SK-N-SH (cell line): Measurements from ENCODE around the gene TGM2. TPM values are rescaled to one million over a fixed set of nuclear protein-coding genes. Genes with fewer than 3 reads are reported as not detected.

ENCODE experiments used
- CTCF ChIA-PET: fragments of 300-600, 350-600 bp; formaldehyde crosslinking; extraction: SDS; loops from one replicate; lab custom pipeline; 2021; lab: Yijun Ruan, JAX
- POLR2A ChIA-PET: fragments of 350-600 bp; sonication (Branson Sonifier 250); formaldehyde crosslinking; extraction: SDS; loops from one replicate; lab custom pipeline; 2020; ENCODE audit warnings: antibody characterized with exemption, inconsistent platforms; lab: Yijun Ruan, JAX
- DNase-seq: peaks from one replicate; pipeline ENCODE4 v3.0.0; 2012
- H2AFZ ChIP-seq: fragments of 200-600 bp; sonication (generic); 2 replicates; pipeline ENCODE4 v1.8.1; 2016; ENCODE audit warnings: antibody characterized with exemption, mild to moderate bottlenecking, low read depth
- H3F3A ChIP-seq: fragments of 200-600 bp; sonication (generic); replicated peaks from 2 replicates; pipeline ENCODE3; 2016; ENCODE audit warnings: antibody characterized with exemption, mild to moderate bottlenecking; ENCODE audit not compliant: insufficient read depth
- H3K27ac ChIP-seq, 2 experiments: fragments of 200-500 bp in 1 of 2; fragments of 200-600 bp in 1 of 2; sonication (Bioruptor generic) in 1 of 2; sonication (generic), shearing (Covaris generic) in 1 of 2; 2 replicates each; pipeline versions ENCODE4 v1.5.1 to v1.6.1; 2014 to 2016; ENCODE audit warnings: low read depth in 2 of 2, inconsistent platforms in 1 of 2, low read length in 1 of 2, mild to moderate bottlenecking in 1 of 2, mixed read lengths in 1 of 2
- H3K27me3 ChIP-seq: fragments of 200-600 bp; sonication (generic), shearing (Covaris generic); 2 replicates; pipeline ENCODE4 v1.6.1; 2016; ENCODE audit warnings: mixed run types; ENCODE audit not compliant: insufficient read depth
- H3K36me3 ChIP-seq, 2 experiments: fragments of 200-500 bp in 1 of 2; fragments of 200-600 bp in 1 of 2; sonication (Bioruptor generic) in 1 of 2; sonication (generic) in 1 of 2; replicated peaks in 1 of 2; 2 replicates each; pipeline versions ENCODE3 to v1.5.1; 2014 to 2016; ENCODE audit warnings: low read length in 1 of 2, mild to moderate bottlenecking in 1 of 2; ENCODE audit not compliant: insufficient read depth in 2 of 2, control insufficient read depth in 1 of 2
- H3K4me1 ChIP-seq, 2 experiments: fragments of 200-500 bp in 1 of 2; fragments of 200-600 bp in 1 of 2; sonication (Bioruptor generic) in 1 of 2; sonication (generic), shearing (Covaris generic) in 1 of 2; 2 replicates each; pipeline versions ENCODE4 v1.5.1 to v1.6.1; 2014 to 2016; ENCODE audit warnings: low read depth in 1 of 2, low read length in 1 of 2, mixed run types in 1 of 2; ENCODE audit not compliant: insufficient read depth in 2 of 2, control insufficient read depth in 1 of 2
- H3K4me2 ChIP-seq: fragments of 200-600 bp; sonication (generic), shearing (Covaris generic); 2 replicates; pipeline ENCODE4 v1.6.1; 2017; ENCODE audit warnings: mixed run types
- H3K4me3 ChIP-seq, 2 experiments: fragments of 200-500 bp in 1 of 2; fragments of 200-600 bp in 1 of 2; sonication (Bioruptor generic) in 1 of 2; sonication (generic), shearing (Covaris generic) in 1 of 2; 2 replicates each; pipeline versions ENCODE4 v1.5.1 to v1.8.1; 2014 to 2016; ENCODE audit warnings: low read depth in 2 of 2, inconsistent platforms in 1 of 2, low read length in 1 of 2, mild to moderate bottlenecking in 1 of 2, mixed read lengths in 1 of 2, moderate library complexity in 1 of 2
- H3K79me2 ChIP-seq: fragments of 200-600 bp; sonication (generic); 2 replicates; pipeline ENCODE4 v1.8.1; 2017; ENCODE audit warnings: mild to moderate bottlenecking; ENCODE audit not compliant: insufficient read depth
- H3K9ac ChIP-seq: fragments of 200-600 bp; sonication (generic); 2 replicates; pipeline ENCODE4 v1.6.1; 2017; ENCODE audit warnings: mixed run types
- H3K9me2 ChIP-seq: fragments of 200-600 bp; sonication (generic); 2 replicates; pipeline ENCODE4 v1.6.1; 2017; ENCODE audit warnings: mixed run types
- H3K9me3 ChIP-seq: fragments of 200-600 bp; sonication (generic); 2 replicates; pipeline ENCODE4 v1.6.1; 2017; ENCODE audit warnings: mixed run types, mild to moderate bottlenecking, moderate library complexity
- H4K20me1 ChIP-seq: fragments of 200-600 bp; sonication (generic); 2 replicates; pipeline ENCODE4 v1.6.1; 2017; ENCODE audit warnings: mild to moderate bottlenecking, mixed run types; ENCODE audit not compliant: insufficient read depth
- ELF1 ChIP-seq: IDR thresholded peaks from 2 replicates; pipeline ENCODE4 v1.4.0; 2012
- FOSL2 ChIP-seq: IDR thresholded peaks from 2 replicates; pipeline ENCODE4 v1.4.0; 2012; ENCODE audit warnings: low read depth, mild to moderate bottlenecking, moderate library complexity, borderline replicate concordance
- FOXM1 ChIP-seq: IDR thresholded peaks from 2 replicates; pipeline ENCODE4 v1.4.0; 2012; ENCODE audit warnings: low read depth, mild to moderate bottlenecking
- GABPA ChIP-seq: IDR thresholded peaks from 2 replicates; pipeline ENCODE4 v1.4.0; 2012; ENCODE audit warnings: low read depth, mild to moderate bottlenecking
- GATA2 ChIP-seq: sonication (generic); formaldehyde crosslinking; IDR thresholded peaks from 2 replicates; pipeline ENCODE4 v1.5.0; 2020; ENCODE audit warnings: mild to moderate bottlenecking, missing genetic modification reagents
- NRF1 ChIP-seq: IDR thresholded peaks from 2 replicates; pipeline ENCODE4 v1.6.1; 2012; ENCODE audit warnings: low read depth, mild to moderate bottlenecking, low read length
- POLR2AphosphoS5 ChIP-seq: IDR thresholded peaks from 2 replicates; pipeline ENCODE4 v1.6.1; 2012; ENCODE audit warnings: low read depth, low read length
- RAD21 ChIP-seq: IDR thresholded peaks from 2 replicates; pipeline ENCODE4 v1.6.1; 2012; ENCODE audit warnings: mild to moderate bottlenecking, low read length
- RCOR1 ChIP-seq: fragments of 150-350 bp; IDR thresholded peaks from 2 replicates; pipeline ENCODE4 v1.6.1; 2017; ENCODE audit warnings: antibody characterized with exemption, low read length
- TAF1 ChIP-seq: IDR thresholded peaks from 2 replicates; pipeline ENCODE4 v1.6.1; 2012; ENCODE audit warnings: low read depth, mild to moderate bottlenecking, low read length, moderate library complexity, borderline replicate concordance
- TCF12 ChIP-seq: IDR thresholded peaks from 2 replicates; pipeline ENCODE4 v1.4.0; 2012
- TEAD4 ChIP-seq: IDR thresholded peaks from 2 replicates; pipeline ENCODE4 v1.4.0; 2012; ENCODE audit warnings: mild to moderate bottlenecking, borderline replicate concordance; ENCODE audit not compliant: insufficient read depth
- WGBS: methylation state at CpG from one replicate; pipeline ENCODE4 v1.1.6; 2017; ENCODE audit warnings: low lambda C conversion rate; 5-methylcytosine and 5-hydroxymethylcytosine counted together
- polyA plus RNA-seq, 3 experiments: library from polyadenylated mRNA; depleted of rRNA; stranded (reverse); fragments of >200 nt; gene quantifications; 2 replicates each; pipeline ENCODE4 v1.2.3, GENCODE V29; 2012
- TF ChIP-seq, protein P1 (sequence below): IDR thresholded peaks from 2 replicates; pipeline ENCODE4; 2012
- TF ChIP-seq, protein P2 (sequence below): IDR thresholded peaks from 2 replicates; pipeline ENCODE4 v1.4.0; 2012; ENCODE audit warnings: low read depth, borderline replicate concordance
- TF ChIP-seq, protein P3 (sequence below): IDR thresholded peaks from 2 replicates; pipeline ENCODE4 v1.4.0; 2012; ENCODE audit warnings: low read depth, borderline replicate concordance
- TF ChIP-seq, protein P4 (sequence below): fragments of 200-600 bp; sonication (generic); IDR thresholded peaks from 2 replicates; pipeline ENCODE4 v1.6.1; 2017; ENCODE audit warnings: antibody characterized with exemption, mild to moderate bottlenecking, moderate library complexity
- TF ChIP-seq, protein P5 (sequence below): fragments of 150-350 bp; IDR thresholded peaks from 2 replicates; pipeline ENCODE4 v1.6.1; 2016; ENCODE audit warnings: mild to moderate bottlenecking, low read depth, low read length

Gene TGM2
- polyA plus RNA-seq, 1 of the 3 experiments (the other 2 are of a cell fraction): 676 TPM

DNA sequence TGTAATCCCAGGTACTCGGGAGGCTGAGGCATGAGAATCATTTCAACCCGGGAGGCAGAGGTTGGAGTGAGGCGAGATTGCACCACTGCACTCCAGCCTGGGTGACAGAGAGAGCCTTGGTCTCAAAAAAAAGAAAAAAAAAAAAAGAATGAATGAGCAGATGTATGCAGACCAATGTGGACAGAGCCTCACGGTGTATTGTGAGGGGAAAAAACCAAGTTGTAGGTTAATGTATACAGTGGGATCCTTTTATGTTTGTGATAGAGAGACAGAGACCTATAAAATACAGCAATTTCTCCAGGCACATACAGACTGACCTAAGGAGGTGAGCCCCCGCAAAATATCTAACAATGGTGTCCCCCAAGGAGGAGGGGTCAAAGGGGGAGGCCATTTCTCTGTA, 11.7 kb downstream of the TGM2 start:
- Histone ChIP-seq H3K9me3 (no peaks in the 10 kb centered on the region), H3K9ac (peak overlapping the region; percentile 46; the same call in 1 of the 2 replicates), H3K4me2 (peak overlapping the region; percentile 51; the same call in 1 of the 2 replicates), H3K4me1 (peaks cover 36 to 37% of the 10 kb centered on the region in 2 experiments), H4K20me1 (no peaks in the 10 kb centered on the region), H3K9me2 (no peaks in the 10 kb centered on the region), H3K4me3 (no peak overlapping the region), H2AFZ (no peak overlapping the region), H3K27ac (peak overlapping the region; percentile 86 to 98), H3F3A (peaks cover 58% of the 10 kb centered on the region), H3K36me3 (peaks cover 41 to 57% of the 10 kb centered on the region in 2 experiments), H3K79me2 (peaks cover under 1% of the 10 kb centered on the region; the same call in 1 of the 2 replicates), H3K27me3 (no peaks in the 10 kb centered on the region)
- CTCF ChIA-PET: interaction anchor here (0.9 to 3.3 kb wide), 4 partner anchors 11 to 95 kb away, joined by 5 to 27 read pairs (median 16); partner anchors contain the start of gene TGM2
- POLR2A ChIA-PET: no interaction called here
- WGBS: 97% methylated on average over 4 of the region's 5 CpGs
- TF ChIP-seq ELF1 (no peak), TAF1 (no peak), FOXM1 (no peak), RCOR1 (no peak), POLR2AphosphoS5 (no peak), NRF1 (no peak), GATA2 (CRISPR knock-in tag) (no peak), RAD21 (no peak), TCF12 (no peak), FOSL2 (no peak), TEAD4 (no peak), GABPA (no peak)
- TF ChIP-seq, protein P1, sequence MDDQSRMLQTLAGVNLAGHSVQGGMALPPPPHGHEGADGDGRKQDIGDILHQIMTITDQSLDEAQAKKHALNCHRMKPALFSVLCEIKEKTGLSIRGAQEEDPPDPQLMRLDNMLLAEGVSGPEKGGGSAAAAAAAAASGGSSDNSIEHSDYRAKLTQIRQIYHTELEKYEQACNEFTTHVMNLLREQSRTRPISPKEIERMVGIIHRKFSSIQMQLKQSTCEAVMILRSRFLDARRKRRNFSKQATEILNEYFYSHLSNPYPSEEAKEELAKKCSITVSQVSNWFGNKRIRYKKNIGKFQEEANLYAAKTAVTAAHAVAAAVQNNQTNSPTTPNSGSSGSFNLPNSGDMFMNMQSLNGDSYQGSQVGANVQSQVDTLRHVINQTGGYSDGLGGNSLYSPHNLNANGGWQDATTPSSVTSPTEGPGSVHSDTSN: no peak
- TF ChIP-seq, protein P2, sequence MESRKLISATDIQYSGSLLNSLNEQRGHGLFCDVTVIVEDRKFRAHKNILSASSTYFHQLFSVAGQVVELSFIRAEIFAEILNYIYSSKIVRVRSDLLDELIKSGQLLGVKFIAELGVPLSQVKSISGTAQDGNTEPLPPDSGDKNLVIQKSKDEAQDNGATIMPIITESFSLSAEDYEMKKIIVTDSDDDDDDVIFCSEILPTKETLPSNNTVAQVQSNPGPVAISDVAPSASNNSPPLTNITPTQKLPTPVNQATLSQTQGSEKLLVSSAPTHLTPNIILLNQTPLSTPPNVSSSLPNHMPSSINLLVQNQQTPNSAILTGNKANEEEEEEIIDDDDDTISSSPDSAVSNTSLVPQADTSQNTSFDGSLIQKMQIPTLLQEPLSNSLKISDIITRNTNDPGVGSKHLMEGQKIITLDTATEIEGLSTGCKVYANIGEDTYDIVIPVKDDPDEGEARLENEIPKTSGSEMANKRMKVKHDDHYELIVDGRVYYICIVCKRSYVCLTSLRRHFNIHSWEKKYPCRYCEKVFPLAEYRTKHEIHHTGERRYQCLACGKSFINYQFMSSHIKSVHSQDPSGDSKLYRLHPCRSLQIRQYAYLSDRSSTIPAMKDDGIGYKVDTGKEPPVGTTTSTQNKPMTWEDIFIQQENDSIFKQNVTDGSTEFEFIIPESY: no peak
- TF ChIP-seq, protein P3, sequence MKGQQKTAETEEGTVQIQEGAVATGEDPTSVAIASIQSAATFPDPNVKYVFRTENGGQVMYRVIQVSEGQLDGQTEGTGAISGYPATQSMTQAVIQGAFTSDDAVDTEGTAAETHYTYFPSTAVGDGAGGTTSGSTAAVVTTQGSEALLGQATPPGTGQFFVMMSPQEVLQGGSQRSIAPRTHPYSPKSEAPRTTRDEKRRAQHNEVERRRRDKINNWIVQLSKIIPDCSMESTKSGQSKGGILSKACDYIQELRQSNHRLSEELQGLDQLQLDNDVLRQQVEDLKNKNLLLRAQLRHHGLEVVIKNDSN: no peak
- TF ChIP-seq, protein P4, sequence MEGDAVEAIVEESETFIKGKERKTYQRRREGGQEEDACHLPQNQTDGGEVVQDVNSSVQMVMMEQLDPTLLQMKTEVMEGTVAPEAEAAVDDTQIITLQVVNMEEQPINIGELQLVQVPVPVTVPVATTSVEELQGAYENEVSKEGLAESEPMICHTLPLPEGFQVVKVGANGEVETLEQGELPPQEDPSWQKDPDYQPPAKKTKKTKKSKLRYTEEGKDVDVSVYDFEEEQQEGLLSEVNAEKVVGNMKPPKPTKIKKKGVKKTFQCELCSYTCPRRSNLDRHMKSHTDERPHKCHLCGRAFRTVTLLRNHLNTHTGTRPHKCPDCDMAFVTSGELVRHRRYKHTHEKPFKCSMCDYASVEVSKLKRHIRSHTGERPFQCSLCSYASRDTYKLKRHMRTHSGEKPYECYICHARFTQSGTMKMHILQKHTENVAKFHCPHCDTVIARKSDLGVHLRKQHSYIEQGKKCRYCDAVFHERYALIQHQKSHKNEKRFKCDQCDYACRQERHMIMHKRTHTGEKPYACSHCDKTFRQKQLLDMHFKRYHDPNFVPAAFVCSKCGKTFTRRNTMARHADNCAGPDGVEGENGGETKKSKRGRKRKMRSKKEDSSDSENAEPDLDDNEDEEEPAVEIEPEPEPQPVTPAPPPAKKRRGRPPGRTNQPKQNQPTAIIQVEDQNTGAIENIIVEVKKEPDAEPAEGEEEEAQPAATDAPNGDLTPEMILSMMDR: no peak
- TF ChIP-seq, protein P5, sequence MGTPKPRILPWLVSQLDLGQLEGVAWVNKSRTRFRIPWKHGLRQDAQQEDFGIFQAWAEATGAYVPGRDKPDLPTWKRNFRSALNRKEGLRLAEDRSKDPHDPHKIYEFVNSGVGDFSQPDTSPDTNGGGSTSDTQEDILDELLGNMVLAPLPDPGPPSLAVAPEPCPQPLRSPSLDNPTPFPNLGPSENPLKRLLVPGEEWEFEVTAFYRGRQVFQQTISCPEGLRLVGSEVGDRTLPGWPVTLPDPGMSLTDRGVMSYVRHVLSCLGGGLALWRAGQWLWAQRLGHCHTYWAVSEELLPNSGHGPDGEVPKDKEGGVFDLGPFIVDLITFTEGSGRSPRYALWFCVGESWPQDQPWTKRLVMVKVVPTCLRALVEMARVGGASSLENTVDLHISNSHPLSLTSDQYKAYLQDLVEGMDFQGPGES: no peak
- no peak for DNase-seq
